LNCAP (cell line): ENCODE measurements around the gene HSBP1.

Source experiments
- TF ChIP-seq, protein P1 (sequence below): fragments of 450-650 bp; IDR thresholded peaks from 2 replicates; pipeline ENCODE4 v1.5.1; 2017; ENCODE audit warnings: mild to moderate bottlenecking

HSBP1 gene

DNA sequence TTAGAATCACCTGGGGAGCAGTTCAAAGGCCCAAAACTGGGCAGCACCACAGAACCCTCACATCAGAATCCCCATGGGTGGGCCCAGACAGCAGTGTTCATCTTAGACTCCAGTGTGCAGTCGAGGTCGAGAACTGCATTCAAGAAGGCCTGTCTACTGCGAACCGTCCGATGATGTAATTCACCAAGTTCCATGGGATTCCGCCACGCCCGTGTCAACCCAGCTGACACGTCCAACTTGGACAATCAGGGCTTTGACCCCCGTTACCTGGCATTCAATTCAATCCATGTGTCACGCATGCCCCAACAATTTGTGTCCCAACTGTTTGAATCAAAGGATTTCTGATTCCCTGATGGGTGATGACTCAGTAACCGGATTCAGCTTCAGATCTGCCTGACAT lies 9.2 kb downstream of the HSBP1 start:
- TF ChIP-seq, protein P1, sequence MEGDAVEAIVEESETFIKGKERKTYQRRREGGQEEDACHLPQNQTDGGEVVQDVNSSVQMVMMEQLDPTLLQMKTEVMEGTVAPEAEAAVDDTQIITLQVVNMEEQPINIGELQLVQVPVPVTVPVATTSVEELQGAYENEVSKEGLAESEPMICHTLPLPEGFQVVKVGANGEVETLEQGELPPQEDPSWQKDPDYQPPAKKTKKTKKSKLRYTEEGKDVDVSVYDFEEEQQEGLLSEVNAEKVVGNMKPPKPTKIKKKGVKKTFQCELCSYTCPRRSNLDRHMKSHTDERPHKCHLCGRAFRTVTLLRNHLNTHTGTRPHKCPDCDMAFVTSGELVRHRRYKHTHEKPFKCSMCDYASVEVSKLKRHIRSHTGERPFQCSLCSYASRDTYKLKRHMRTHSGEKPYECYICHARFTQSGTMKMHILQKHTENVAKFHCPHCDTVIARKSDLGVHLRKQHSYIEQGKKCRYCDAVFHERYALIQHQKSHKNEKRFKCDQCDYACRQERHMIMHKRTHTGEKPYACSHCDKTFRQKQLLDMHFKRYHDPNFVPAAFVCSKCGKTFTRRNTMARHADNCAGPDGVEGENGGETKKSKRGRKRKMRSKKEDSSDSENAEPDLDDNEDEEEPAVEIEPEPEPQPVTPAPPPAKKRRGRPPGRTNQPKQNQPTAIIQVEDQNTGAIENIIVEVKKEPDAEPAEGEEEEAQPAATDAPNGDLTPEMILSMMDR: no peak

DNA sequence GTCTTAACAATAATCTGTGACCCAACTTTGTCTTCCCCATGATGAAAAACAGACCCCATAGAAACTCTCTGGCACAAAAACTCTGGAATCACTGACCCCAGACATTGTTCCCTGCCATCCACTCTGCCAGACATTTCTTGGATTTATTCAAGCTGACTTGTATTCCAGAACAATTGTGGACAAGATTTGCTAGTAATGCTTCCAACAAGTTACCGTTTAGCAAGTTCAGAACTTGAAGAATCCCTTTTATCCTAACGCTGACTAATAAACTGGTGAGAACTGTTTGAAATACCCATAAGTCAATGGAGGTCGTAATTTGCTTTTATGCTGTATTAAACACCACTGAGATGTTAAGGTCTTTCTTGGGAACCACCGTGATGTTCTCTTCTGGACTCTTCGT lies 10.5 kb downstream of the HSBP1 start:
- TF ChIP-seq, protein P1: no peak

DNA sequence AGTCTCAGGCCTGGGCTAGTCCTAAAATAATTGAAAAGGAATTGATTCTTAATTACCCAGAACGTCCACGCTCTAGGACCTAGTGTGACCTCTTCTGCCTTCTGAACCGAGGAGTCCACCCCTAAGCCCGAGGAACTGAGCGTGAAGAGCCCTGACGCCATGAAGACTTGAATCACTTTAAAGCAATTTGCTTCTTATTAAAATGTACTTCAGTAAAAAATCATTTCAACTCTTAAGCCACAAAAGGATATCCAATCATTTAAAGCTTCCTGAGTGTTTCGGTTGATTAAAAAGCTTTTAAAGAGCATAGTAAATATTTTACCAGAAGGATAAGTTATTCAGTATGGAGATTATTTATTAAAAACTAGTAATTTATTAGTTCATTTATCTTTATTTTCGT lies 11.6 kb downstream of the HSBP1 start:
- TF ChIP-seq, protein P1: no peak

DNA sequence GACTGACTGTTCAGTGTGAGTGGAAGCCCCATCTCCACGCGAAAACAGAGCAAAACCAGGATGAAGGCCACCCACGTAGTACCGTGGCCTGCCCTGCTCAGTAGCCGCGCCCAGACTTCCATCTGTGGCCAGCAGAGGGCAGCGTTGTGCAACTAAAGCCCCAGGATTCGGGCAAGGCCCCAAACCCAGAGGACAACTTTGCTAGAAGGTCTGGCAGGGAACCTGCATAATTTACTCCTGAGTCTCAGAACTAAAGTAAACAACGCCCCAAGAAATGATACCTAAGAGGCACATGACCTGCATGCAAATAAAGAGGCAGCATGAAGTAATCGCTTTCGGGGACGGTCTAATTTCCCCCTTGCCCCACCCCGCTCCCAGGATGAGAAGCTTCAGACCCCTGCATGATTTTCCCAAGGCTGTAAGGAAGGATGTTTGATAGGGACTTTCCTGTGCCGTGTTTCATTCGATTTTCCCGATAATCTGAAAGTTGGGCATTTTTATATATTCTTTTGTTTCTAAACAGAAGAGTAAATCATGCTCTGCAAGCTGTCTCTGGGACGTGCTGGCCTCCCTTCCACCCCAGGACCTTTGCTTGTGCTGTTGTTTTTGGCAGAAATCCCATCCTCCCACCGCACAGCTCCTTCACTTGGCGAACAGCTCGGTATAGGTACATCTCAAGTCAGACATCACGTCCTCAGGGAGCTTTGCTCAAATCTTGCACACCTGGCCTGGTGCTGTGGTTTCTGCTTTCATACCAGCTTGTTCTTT lies 18.6 kb downstream of the HSBP1 start:
- TF ChIP-seq, protein P1: peak; percentile 94

DNA sequence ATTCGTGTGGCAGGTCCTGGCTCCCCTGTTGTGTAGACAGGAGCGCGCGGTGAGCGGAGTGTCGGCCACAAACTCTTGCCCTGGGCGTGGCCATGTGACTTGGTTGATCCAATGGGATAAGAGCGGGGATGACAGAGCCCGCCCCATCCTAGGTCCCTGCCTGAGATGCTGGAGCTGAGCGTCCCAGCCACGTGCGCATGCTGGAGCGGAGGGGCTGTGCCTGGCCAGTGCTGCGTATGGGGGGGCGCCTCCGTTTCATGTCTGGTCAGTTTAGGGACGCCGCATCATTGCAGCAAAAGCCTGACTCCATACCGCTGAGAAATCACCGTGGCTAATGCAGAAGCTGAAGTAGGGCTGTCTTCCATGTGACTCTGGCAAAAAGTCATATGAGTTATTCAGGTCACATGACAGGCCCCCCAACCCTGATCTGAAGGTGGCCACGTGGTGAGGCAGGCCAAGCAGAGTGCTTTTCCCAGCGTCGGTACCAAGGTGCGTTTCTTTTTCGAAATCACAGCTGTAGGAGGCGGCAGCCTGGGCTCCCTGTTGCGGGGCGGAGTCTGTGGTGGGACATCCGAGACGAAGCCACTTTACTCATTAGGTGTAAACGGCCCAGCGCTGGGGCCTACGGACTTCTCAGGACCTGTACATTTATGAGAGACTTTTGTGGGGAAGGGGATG lies 22.5 kb downstream of the HSBP1 start:
- TF ChIP-seq, protein P1: no peak

DNA sequence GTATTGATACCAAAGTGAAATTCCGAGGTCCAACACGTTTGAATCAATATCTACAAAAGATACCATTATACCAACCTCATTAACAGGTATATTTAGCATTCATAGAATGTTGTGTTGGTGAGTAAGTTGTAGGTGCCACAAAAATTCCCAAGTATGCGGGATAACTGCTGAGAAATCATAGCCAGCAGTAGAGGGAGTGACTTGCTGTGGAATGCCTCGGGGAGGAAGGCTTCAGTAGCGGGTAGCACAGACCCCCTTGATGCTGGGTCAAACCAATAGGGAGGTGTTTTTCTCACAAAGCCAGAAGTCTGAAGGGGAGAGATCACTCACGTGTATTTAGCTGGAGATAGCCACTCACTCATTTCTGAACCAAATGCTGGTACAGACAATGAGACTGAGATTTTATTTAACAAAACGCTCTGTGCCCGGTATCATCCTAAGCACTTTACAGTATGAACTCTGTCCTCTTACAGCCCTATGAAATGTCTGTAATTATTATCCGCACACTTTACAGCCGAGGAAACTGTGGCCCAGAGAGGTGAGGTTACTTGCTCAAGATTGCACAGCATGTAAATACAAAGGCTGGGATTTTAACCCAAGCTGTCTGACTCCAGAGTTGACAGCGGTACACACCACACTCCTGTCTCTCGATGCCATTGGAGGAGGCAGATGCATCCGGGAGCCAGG lies 23.1 kb downstream of the HSBP1 start:
- TF ChIP-seq, protein P1: no peak

DNA sequence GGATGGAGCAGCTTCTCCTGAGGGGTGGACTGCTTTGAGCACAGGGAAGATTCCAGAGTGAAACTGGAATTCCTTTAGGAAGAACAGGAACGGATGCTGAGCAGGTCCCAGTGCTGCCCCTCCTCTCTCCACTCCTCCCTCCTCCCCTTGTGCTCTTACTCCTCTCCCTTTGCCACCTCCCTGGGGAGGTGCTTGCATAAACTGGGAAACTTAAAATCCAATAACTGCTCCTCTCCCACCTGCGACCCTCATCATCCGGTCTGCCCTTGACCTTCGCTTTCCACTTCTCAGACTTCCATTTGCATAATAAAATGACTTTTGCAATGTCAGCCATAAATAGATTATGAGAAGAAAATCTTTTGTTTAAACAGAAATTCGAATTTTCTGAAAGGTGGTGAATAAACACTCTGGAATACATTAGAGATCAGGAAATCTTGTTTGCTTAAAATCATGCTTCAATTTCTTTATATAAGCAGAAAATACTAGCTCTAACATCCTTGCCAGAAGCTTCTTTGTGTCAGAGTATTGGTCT lies 23.7 kb downstream of the HSBP1 start:
- TF ChIP-seq, protein P1: no peak
